ENCODE data around the gene CRB1. TPM values are rescaled to one million over a fixed set of nuclear protein-coding genes. Genes with fewer than 3 reads are reported as not detected.
A peak's percentile ranks its signal among the peaks of the same experiment; 100 is the strongest.

CRB1 gene
- total and polyA plus RNA-seq, 8 donors: 0.09 to 0.31 (median 0.26) TPM

- Histone ChIP-seq H3K27ac (no peak overlapping the region), H3K36me3 (no peaks in the 10 kb centered on the region), H3K27me3 (no peaks in the 10 kb centered on the region), H3K4me1 (no peaks in the 10 kb centered on the region), H3K4me3 (no peak overlapping the region), H3K9me3 (no peaks in the 10 kb centered on the region)
- no peak for TF ChIP-seq CTCF (IDR thresholded peaks at IDR 0.05)
- DNase-seq (no peak), ATAC-seq (no peak)
- intact Hi-C loops (cut with DNase I): no loop called here
Measured at GRCh38 chr1:197413564-197413963, 145.5 kb downstream of the CRB1 start.

DNA sequence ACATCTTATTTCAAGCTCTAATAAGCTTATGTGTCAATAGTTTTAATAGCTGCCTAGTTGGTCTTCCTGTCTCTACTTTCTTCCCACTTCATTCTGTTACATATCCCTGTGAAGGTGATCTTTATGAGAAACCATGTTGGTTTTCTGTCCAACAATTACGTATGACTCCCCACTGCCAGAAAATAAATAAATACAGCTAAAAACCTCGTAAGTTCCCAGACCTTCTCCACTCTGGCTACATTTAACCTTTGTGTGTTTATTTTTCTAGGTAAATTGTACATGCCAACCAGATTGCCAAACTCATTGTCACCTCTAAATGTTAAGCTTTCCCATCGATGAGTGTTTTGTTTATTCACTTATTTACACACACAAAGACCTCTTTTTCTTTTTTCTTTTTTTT, 147.2 kb downstream of the CRB1 start:
- Histone ChIP-seq H3K4me3 (no peak overlapping the region), H3K27ac (no peak overlapping the region), H3K36me3 (no peaks in the 10 kb centered on the region), H3K9me3 (no peaks in the 10 kb centered on the region), H3K4me1 (no peaks in the 10 kb centered on the region), H3K27me3 (no peaks in the 10 kb centered on the region)
- intact Hi-C loops (cut with DNase I): no loop called here
- TF ChIP-seq CTCF (IDR thresholded peaks at IDR 0.05): no peak
- DNase-seq (no peak), ATAC-seq (no peak)

- no peak for DNase-seq
- no peak for TF ChIP-seq CTCF (IDR thresholded peaks at IDR 0.05)
Measured at GRCh38 chr1:197418693-197419092, 150.6 kb downstream of the CRB1 start.

DNA sequence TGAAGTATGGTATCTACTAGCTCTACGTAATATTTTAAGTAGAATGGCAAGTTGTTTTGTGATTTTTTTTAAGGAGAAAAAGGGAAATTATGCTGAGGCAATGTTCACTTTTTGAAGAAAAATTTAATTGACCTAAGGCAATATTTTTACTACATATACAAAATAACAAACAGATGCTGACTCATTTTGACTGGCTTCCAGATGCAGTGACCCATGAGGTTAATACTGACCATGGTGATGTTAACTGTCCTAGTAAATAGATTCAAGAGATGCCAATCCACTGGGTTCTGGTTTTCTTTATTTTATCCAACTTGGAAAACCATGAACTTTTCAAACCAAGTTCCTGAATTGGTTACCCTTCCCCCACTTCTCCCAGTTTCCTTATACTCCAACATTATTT, 154.9 kb downstream of the CRB1 start:
- H3K27ac ChIP-seq: no peak overlapping the region
- H3K27me3 ChIP-seq: no peaks in the 10 kb centered on the region
- intact Hi-C loops (cut with DNase I): no loop called here
- H3K4me3 ChIP-seq: no peak overlapping the region
- ATAC-seq (no peak), DNase-seq (no peak)
- TF ChIP-seq CTCF (IDR thresholded peaks at IDR 0.05): no peak
- H3K36me3 ChIP-seq: no peaks in the 10 kb centered on the region
- H3K9me3 ChIP-seq: no peaks in the 10 kb centered on the region
- H3K4me1 ChIP-seq: no peaks in the 10 kb centered on the region

More at GRCh38 chr1:197418693-197419092, 150.6 kb downstream of the CRB1 start:
- H3K27ac ChIP-seq: no peak overlapping the region
- no peaks in the 10 kb centered on the region for H3K4me1 ChIP-seq
- no peaks in the 10 kb centered on the region for H3K36me3 ChIP-seq
- H3K4me3 ChIP-seq: no peak overlapping the region
- intact Hi-C loops (cut with DNase I): no loop called here
- no peak for ATAC-seq
- H3K9me3 ChIP-seq: no peaks in the 10 kb centered on the region
- H3K27me3 ChIP-seq: no peaks in the 10 kb centered on the region

DNA sequence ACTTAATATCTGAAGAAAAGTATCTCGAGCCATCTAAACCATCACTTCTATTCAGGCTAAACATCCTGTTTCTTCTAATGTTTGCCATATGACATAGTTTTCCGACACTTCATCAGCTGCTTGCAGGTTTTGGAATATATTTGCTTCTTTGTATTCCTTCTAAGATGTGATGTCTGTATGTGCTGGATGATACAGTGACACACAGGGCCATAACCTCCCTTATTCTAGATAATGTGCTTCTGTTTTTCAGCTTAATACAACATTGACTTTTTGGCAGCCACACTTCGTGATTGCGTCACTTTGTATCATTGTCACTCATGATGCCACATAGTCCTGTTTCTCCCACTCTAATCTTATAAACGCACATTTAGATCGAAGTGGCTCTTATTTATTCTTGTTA, 156.3 kb downstream of the CRB1 start:
- Histone ChIP-seq H3K4me3 (no peak overlapping the region), H3K27ac (no peak overlapping the region), H3K4me1 (no peaks in the 10 kb centered on the region), H3K9me3 (no peaks in the 10 kb centered on the region), H3K36me3 (no peaks in the 10 kb centered on the region), H3K27me3 (no peaks in the 10 kb centered on the region)
- DNase-seq: peak in 2 of 4 donors; percentile 70 to 82
- TF ChIP-seq CTCF (IDR thresholded peaks at IDR 0.05): no peak
- intact Hi-C loops (cut with DNase I): no loop called here
- no peak for ATAC-seq

All from left lung (tissue), 10 donors.